Activated CD8-positive, alpha-beta T cell treated with anti-CD3 and anti-CD28 coated beads, Interleukin-2, amount 10 ng/mL, durations not matched to agents 7 days and 5 days (primary cell): ENCODE data around the gene BTK. TPM values are rescaled to one million over a fixed set of nuclear protein-coding genes. Genes with fewer than 3 reads are reported as not detected.

ENCODE experiments used
- ATAC-seq: fragments of 150-1000 bp; cut with Tn5 transposase; one replicate; pipeline ENCODE4 v1.10.0; 2021; ENCODE audit warnings: moderate library complexity
- CTCF ChIA-PET: fragments of 350-600 bp; sonication (Branson Sonifier 250); formaldehyde crosslinking; loops from one replicate; lab custom pipeline; 2021; ENCODE audit warnings: antibody characterized with exemption; lab: Charles Lee
- POLR2A ChIA-PET: fragments of 350-600 bp; sonication (Branson Sonifier 250); formaldehyde crosslinking; loops from one replicate; lab custom pipeline; 2021; ENCODE audit warnings: antibody characterized with exemption; lab: Charles Lee
- DNase-seq: peaks from one replicate; pipeline ENCODE4 v3.0.0-alpha.2; 2020
- H3K27ac Mint-ChIP-seq: one replicate; pipeline ENCODE4 v1.8.0; 2021; ENCODE audit warnings: mild to moderate bottlenecking, mixed read lengths
- H3K27me3 Mint-ChIP-seq: one replicate; pipeline ENCODE4 v1.8.0; 2021; ENCODE audit warnings: low read depth, mixed read lengths
- H3K36me3 Mint-ChIP-seq: one replicate; pipeline ENCODE4 v1.8.0; 2021; ENCODE audit warnings: low read depth, mixed read lengths
- H3K4me1 Mint-ChIP-seq: one replicate; pipeline ENCODE4 v1.8.0; 2021; ENCODE audit warnings: low read depth, mixed read lengths
- H3K4me3 Mint-ChIP-seq: one replicate; pipeline ENCODE4 v1.8.0; 2021; ENCODE audit warnings: mild to moderate bottlenecking, mixed read lengths
- H3K9me3 Mint-ChIP-seq: one replicate; pipeline ENCODE4 v1.8.0; 2022; ENCODE audit warnings: mixed read lengths; ENCODE audit not compliant: insufficient read depth
- total RNA-seq, 2 experiments: library from RNA; stranded (reverse); gene quantifications; one replicate each; pipeline ENCODE4 v1.2.3, GENCODE V29; 2021

The BTK gene
- total RNA-seq, 2 experiments from 2014 or later: 0.23 TPM; not detected in 1

GRCh38 chrX:101391831-101392230 is 5.8 kb upstream of the BTK start:
- CTCF ChIA-PET: interaction anchor here (0.7 to 1.6 kb wide), 2 partner anchors 8 to 10 kb away, joined by 3 to 8 read pairs; no protein-coding TSS in a partner anchor
- Mint-ChIP-seq H3K27ac (peak overlapping the region; percentile 92), H3K27me3 (no peaks in the 10 kb centered on the region), H3K4me1 (peaks cover 20% of the 10 kb centered on the region), H3K9me3 (no peaks in the 10 kb centered on the region), H3K4me3 (peak overlapping the region; percentile 94), H3K36me3 (peaks cover 33% of the 10 kb centered on the region)
- ATAC-seq: no peak
- POLR2A ChIA-PET: interaction anchor here (0.6 to 1.1 kb wide), 2 partner anchors 94 to 540 kb away, joined by 3 read pairs; partner anchors contain the start of gene ZMAT1
- no peak for DNase-seq

GRCh38 chrX:101390664-101391525 is 4.9 kb upstream of the BTK start, which contains the start of gene RPL36A:
RPL36A (plus strand) TSS chrX:101391011; CDS start chrX:101391044, 33 bp downstream.
- peak within 1 kb of the TSS; percentile 94 for H3K4me3 Mint-ChIP-seq
- H3K27ac Mint-ChIP-seq: peak within 1 kb of the TSS; percentile 92
- H3K9me3 Mint-ChIP-seq: no peaks in the 10 kb centered on the region
- H3K36me3 Mint-ChIP-seq: peaks cover 33% of the 10 kb centered on the region
- no peaks in the 10 kb centered on the region for H3K27me3 Mint-ChIP-seq
- POLR2A ChIA-PET: interaction anchor here (0.5 to 2.1 kb wide), 10 partner anchors 10 to 541 kb away, joined by 3 to 11 read pairs (median 3); partner anchors contain the start of genes GLA, HNRNPH2, TIMM8A and ZMAT1
- peak; percentile 86 for DNase-seq
- peaks cover 20% of the 10 kb centered on the region for H3K4me1 Mint-ChIP-seq
- CTCF ChIA-PET: interaction anchor here (0.6 to 1.9 kb wide), 11 partner anchors 11 to 571 kb away, joined by 3 to 8 read pairs (median 4); partner anchors contain the start of genes CSTF2, GLA, TIMM8A and ZMAT1
- ATAC-seq: peak; percentile 96

- DNase-seq (no peak), ATAC-seq (no peak)
- CTCF ChIA-PET: no interaction called here
- POLR2A ChIA-PET: no interaction called here
- H3K27me3 Mint-ChIP-seq: no peaks in the 10 kb centered on the region
- H3K27ac Mint-ChIP-seq: no peak overlapping the region
- H3K36me3 Mint-ChIP-seq: peaks cover 23% of the 10 kb centered on the region
- H3K4me3 Mint-ChIP-seq: no peak overlapping the region
- H3K9me3 Mint-ChIP-seq: no peaks in the 10 kb centered on the region
- H3K4me1 Mint-ChIP-seq: peaks cover 17% of the 10 kb centered on the region
These were observed 2.6 kb upstream of the BTK start for GRCh38 chrX:101388604-101389003.

- POLR2A ChIA-PET: no interaction called here
- DNase-seq (no peak), ATAC-seq (no peak)
- H3K4me3 Mint-ChIP-seq: no peak overlapping the region
- CTCF ChIA-PET: no interaction called here
- no peaks in the 10 kb centered on the region for H3K27me3 Mint-ChIP-seq
- no peaks in the 10 kb centered on the region for H3K9me3 Mint-ChIP-seq
- H3K27ac Mint-ChIP-seq: no peak overlapping the region
- peaks cover 7% of the 10 kb centered on the region for H3K36me3 Mint-ChIP-seq
- peaks cover 9% of the 10 kb centered on the region for H3K4me1 Mint-ChIP-seq
These were observed 523 bp upstream of the BTK start for GRCh38 chrX:101386542-101386885.

GRCh38 chrX:101385026-101385684 is 836 bp downstream of the BTK start:
- DNase-seq: no peak
- H3K9me3 Mint-ChIP-seq: no peaks in the 10 kb centered on the region
- no peak for ATAC-seq
- H3K36me3 Mint-ChIP-seq: no peaks in the 10 kb centered on the region
- no peak overlapping the region for H3K4me3 Mint-ChIP-seq
- peaks cover 6% of the 10 kb centered on the region for H3K4me1 Mint-ChIP-seq
- CTCF ChIA-PET: no interaction called here
- POLR2A ChIA-PET: no interaction called here
- no peaks in the 10 kb centered on the region for H3K27me3 Mint-ChIP-seq
- H3K27ac Mint-ChIP-seq: no peak overlapping the region

- no peak for ATAC-seq
- Mint-ChIP-seq H3K4me1 (peaks cover 6% of the 10 kb centered on the region), H3K9me3 (no peaks in the 10 kb centered on the region), H3K36me3 (no peaks in the 10 kb centered on the region), H3K4me3 (no peak overlapping the region), H3K27me3 (peaks cover 6% of the 10 kb centered on the region), H3K27ac (no peak overlapping the region)
- DNase-seq: no peak
- CTCF ChIA-PET: interaction anchor here (1.2 kb wide), 1 partner anchor 9 kb away, joined by 3 read pairs; no protein-coding TSS in a partner anchor
- POLR2A ChIA-PET: no interaction called here
These were observed 2.2 kb downstream of the BTK start for GRCh38 chrX:101383679-101384205.

GRCh38 chrX:101377547-101377946 is 8.4 kb downstream of the BTK start:
- no peak for DNase-seq
- no peaks in the 10 kb centered on the region for H3K9me3 Mint-ChIP-seq
- ChIA-PET CTCF (interaction anchor here (1.4 kb wide), 1 partner anchor 13 kb away, joined by 4 read pairs; the partner anchor contains the start of gene RPL36A), POLR2A (no interaction called here)
- ATAC-seq: no peak
- peaks cover 6% of the 10 kb centered on the region for H3K27me3 Mint-ChIP-seq
- no peak overlapping the region for H3K27ac Mint-ChIP-seq
- no peaks in the 10 kb centered on the region for H3K36me3 Mint-ChIP-seq
- H3K4me1 Mint-ChIP-seq: no peaks in the 10 kb centered on the region
- H3K4me3 Mint-ChIP-seq: no peak overlapping the region

- Mint-ChIP-seq H3K4me1 (no peaks in the 10 kb centered on the region), H3K27me3 (peaks cover 4% of the 10 kb centered on the region), H3K27ac (no peak overlapping the region), H3K9me3 (no peaks in the 10 kb centered on the region), H3K4me3 (no peak overlapping the region), H3K36me3 (no peaks in the 10 kb centered on the region)
- no peak for DNase-seq
- ATAC-seq: no peak
- ChIA-PET CTCF (no interaction called here), POLR2A (no interaction called here)
These were observed 15.0 kb downstream of the BTK start for GRCh38 chrX:101370888-101371504.

- no peak overlapping the region for H3K27ac Mint-ChIP-seq
These were observed 16.3 kb downstream of the BTK start for GRCh38 chrX:101369687-101370086.

GRCh38 chrX:101368800-101369199 is 17.2 kb downstream of the BTK start:
- DNase-seq: no peak
- H3K9me3 Mint-ChIP-seq: no peaks in the 10 kb centered on the region
- no peaks in the 10 kb centered on the region for H3K36me3 Mint-ChIP-seq
- ATAC-seq: no peak
- H3K4me1 Mint-ChIP-seq: no peaks in the 10 kb centered on the region
- H3K4me3 Mint-ChIP-seq: no peak overlapping the region
- ChIA-PET CTCF (no interaction called here), POLR2A (no interaction called here)
- no peak overlapping the region for H3K27ac Mint-ChIP-seq
- peaks cover 4% of the 10 kb centered on the region for H3K27me3 Mint-ChIP-seq

More at GRCh38 chrX:101369687-101370086, 16.3 kb downstream of the BTK start:
- Mint-ChIP-seq H3K27me3 (peaks cover 4% of the 10 kb centered on the region), H3K4me1 (no peaks in the 10 kb centered on the region), H3K36me3 (no peaks in the 10 kb centered on the region), H3K4me3 (no peak overlapping the region), H3K9me3 (no peaks in the 10 kb centered on the region)
- ChIA-PET POLR2A (interaction anchor here (0.7 kb wide), 1 partner anchor 1989 kb away, joined by 3 read pairs; no protein-coding TSS in a partner anchor), CTCF (no interaction called here)
- ATAC-seq (no peak), DNase-seq (no peak)

- ChIA-PET CTCF (no interaction called here), POLR2A (no interaction called here)
- H3K9me3 Mint-ChIP-seq: no peaks in the 10 kb centered on the region
- H3K27me3 Mint-ChIP-seq: peaks cover 4% of the 10 kb centered on the region
- no peak overlapping the region for H3K4me3 Mint-ChIP-seq
- no peaks in the 10 kb centered on the region for H3K4me1 Mint-ChIP-seq
- no peaks in the 10 kb centered on the region for H3K36me3 Mint-ChIP-seq
- no peak for DNase-seq
- no peak overlapping the region for H3K27ac Mint-ChIP-seq
- ATAC-seq: no peak
These were observed 20.6 kb downstream of the BTK start for GRCh38 chrX:101365301-101365795.
